GM18511 (cell line): ENCODE results near the gene RFX3.

Source experiments
- ATAC-seq: cut with Tn5 transposase; IDR thresholded peaks from one replicate; pipeline ENCODE4 v1.9.1; 2021; ENCODE audit warnings: mild to moderate bottlenecking, moderate library complexity; ENCODE audit not compliant: unreplicated experiment

The RFX3 gene

DNA sequence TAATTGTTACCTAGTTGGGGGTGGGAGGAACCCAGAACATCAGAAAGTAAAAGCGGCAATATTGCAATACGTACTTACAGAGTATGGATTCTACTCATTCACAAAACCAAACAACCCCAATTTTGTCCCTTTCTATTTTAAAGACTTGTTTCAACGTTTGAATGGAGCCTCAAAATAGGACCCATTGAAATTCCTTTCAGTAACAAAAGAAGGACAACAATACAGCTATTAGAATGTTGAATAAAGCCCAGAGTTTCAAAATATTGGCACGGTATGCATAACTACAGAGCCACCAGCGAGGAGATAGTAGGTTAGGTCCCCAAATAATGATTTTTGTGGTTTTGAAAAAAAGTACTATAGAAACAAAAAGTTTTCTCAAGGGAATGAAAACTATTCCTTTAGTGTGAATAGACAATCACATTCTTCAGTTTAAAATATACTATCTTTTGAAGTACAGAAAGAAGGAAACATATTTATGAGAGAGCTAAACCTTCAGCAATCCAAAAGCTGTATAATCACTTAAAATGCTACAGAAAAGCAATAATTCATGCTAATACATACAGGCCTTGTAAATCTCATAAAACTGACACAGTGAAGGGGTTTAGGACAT is 235.5 kb downstream of the RFX3 start:
- no peak for ATAC-seq

DNA sequence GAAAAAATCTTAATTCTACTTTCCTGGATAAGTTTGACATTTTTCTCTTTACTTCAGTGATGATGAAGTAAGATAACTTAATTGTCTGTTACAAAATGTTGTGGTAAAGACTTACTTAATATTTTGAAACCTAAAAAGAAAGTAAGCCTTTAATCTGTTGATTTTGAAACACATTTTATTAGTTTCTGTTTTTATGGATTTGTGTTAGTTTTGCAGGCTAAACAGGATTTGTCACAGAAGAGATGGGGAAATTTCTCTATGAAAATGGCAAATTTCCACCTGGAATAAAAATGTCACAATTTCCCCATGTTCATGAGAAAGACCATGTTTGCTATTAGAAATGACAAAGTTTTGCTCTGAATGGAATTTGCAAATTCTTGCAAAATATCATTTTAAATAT is 237.1 kb downstream of the RFX3 start:
- ATAC-seq = no peak

DNA sequence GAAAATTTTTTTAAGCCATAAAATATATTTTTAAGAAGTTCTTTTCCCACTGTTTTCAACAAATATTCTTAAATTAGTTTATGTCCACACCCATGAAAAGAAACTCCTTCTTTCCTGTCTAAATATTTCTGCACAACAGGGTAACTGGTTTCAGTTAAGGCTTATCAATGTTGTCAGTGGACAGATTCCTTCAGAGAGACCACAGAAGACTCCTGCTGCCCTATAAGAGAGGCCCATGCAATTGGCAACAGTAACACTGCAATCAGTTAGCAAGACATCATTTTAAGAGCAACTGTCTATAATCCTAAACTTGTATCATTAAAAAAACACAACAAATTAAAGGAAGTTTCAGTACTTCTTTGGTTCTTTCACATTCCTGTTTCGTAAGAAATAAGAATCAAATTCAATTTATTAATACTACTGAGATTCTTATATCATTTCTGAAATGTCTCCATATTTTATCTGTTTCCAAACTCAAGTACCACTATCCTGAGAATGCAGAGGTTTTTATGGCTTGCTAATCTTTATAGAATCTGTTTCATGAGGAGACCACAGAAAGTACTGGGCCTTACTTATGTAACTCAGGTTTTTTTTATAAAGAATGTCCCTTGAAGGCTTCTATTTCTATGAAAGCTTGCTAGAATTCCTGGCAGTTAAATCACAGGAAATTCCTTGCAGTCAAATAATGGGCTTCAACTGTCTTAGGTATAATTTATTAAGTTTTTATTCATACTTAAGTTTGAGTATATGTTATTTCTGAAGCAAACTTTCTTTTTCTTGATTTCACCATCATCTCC is 240.2 kb downstream of the RFX3 start:
- no peak for ATAC-seq

DNA sequence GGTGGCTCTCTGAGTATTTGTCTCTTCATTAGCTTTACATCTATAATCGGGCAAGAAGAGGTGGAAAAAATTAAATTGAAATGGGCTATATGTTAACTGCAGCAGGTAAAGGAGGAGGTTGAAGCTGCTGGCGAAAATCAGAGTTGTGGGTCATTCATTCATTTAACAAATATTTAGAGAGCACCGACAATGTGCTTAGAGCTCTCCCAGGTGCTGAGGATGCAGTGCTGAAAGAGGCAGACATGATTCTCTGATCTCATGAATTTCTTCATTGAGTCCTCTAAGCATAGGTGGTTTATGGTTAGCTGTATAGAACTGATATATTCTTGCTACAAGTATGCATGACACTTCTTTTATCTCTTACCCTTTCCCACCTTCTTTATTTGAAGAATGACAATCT is 243.4 kb downstream of the RFX3 start:
- ATAC-seq = no peak

DNA sequence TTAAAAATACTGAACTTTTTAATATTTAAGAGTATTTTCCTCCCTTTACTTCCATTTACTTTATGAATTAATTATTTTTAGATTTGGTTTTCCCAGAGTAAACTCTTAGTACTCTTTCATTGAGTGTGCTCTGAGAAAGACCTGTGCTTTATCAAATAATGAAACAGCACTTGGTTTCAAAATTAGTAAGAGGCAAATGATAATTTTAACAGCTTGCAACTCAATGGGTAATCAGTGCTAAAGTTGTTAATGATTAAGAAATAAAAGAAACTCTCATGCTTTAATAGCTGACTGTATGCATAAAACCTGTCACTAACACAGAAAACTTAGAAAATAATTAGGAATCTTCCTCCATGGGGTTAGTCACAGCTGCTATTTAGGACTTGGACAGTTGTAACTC is 244.4 kb downstream of the RFX3 start:
- ATAC-seq = peak; percentile 84

DNA sequence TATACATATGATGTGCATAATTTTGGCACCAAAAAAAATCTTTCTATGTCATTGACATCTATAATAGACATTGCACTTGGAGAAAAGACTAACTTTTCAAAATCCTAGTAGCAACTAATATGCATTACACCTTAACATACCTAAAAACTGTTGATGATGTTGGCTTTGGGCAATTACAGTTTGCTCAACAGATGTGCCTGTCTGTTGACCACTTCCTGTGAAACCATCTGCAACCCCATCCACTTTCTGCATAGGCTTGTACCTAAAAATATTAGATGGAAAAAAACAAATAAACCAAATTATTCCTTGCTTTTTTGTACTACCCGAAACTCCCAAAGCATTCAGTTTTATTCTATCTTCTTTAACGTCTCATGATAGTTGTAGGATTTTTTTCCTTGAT is 248.6 kb downstream of the RFX3 start:
- no peak for ATAC-seq

DNA sequence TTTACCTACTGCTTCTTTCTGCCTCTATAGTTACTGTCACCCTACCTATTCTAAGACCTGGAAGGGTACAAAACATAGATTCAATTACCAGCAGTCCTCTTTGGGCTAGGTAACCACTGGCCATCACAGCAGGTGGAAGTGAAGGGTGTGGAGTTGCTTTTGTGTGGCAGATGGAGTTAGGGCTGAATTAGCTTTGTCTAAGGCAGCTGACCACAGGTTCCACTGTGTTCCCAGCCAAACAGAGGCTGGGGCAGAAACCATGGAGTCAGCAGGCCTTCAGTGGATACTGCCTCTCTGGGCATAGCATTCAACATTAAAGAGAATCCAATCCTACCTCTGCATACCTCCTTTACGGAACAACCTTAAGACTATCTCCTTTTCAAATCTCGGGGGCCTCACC is 254.2 kb downstream of the RFX3 start:
- ATAC-seq = no peak

DNA sequence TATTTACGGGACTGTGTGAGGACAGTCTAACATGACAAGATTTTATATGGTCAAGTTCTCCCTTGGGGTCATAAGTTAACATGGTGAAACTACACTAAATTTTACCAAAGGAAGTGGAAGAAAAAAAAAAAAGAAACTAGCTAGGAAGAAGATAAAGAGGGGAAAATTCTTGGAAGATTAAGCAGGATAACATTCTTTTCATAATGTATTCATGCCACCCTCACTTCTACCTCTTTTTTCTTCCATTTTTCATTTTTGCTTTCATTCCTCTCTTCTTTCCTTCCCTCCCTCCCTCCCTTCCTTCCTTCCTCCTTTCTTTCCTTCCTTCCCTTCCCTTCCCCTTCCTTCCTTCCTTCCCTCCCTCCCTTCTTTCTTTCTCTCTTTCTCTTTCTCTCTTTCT is 254.6 kb downstream of the RFX3 start:
- ATAC-seq = no peak

DNA sequence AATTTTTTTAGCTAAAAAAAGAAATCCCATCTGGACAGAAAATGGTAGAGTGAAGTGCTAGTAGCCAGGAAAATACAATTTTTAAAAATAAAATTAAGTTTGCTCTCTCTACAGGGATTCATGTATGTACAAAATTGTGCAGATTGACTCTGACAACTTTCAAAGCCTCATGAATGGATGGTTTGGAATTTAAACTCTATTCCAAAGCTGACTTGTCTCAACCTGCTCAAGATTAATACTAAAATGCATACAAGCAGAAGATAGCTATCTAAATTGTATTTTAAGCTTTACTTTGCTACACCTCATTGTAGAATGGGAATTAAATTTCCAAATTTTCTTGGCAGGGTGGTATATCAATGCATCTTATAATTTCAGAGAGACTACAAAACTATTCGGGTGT is 257.6 kb downstream of the RFX3 start:
- ATAC-seq = no peak

DNA sequence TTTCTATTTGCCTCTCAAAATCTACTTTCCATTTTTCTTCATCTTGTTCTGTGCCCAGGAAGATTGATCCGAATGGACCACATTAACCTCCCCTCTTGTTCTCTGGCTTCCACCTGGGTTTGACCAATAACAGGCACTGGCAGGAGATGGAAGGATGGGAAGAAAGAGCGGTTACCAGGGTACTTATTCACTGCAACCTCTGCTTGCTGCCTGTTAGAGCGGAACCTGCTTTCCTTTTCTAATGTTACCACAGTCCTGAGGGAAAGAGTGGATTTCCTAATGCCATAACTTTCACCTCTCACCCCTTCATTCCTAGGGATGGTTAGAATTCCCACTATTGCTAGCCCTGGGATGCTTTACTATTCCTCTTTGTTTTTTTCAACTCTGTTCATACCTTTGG is 262.1 kb downstream of the RFX3 start:
- no peak for ATAC-seq

DNA sequence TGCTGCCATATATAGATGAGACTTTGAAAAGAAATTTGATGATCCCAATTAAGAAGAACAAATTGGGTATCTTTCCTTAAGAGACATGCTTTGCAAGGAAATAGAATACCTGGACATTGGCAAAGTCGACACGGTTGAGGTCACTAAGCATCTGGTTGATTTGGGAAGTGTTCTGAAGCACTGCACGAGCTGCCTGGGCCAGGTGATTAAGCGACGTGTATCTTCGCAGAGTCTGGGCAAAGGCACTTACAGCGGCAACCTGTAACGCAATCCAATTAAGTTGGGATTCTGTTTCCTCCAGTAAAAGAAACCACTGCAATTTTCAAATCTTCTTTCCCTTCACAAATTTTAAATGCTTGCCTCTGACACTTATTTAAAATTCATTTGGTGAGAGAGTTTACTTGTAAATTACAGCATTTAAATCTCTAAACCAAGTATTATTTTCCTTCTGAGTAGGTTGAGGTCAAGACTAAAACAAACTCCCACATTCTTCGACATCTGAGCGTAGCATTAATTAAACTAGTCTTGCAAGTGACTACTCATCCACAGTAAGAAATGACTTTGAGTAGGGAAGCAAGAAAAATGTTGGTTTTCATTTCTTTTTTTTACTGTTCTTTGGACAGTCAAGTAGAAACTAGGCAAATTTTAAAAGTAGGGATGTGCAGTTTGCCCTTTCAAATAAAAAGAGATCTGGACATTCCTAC is 262.8 kb downstream of the RFX3 start:
- no peak for ATAC-seq

DNA sequence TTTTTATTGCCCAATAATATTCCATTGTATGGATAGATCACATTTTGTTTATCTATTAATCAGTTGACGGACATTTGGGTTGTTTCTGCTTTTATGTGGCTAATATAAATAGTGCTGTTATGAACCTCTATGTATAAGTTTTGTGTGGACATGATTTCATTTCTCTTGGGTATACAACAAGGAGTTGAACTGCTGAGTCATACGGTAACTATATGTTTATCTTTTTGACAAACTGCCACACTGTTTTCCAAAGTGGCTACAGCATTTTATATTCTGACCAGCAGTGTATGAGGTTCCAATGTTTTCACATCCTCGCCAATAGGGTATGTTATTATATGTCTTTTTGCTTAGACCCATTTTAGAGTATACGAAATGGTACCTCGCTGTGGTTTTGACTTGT is 264.3 kb downstream of the RFX3 start:
- no peak for ATAC-seq

DNA sequence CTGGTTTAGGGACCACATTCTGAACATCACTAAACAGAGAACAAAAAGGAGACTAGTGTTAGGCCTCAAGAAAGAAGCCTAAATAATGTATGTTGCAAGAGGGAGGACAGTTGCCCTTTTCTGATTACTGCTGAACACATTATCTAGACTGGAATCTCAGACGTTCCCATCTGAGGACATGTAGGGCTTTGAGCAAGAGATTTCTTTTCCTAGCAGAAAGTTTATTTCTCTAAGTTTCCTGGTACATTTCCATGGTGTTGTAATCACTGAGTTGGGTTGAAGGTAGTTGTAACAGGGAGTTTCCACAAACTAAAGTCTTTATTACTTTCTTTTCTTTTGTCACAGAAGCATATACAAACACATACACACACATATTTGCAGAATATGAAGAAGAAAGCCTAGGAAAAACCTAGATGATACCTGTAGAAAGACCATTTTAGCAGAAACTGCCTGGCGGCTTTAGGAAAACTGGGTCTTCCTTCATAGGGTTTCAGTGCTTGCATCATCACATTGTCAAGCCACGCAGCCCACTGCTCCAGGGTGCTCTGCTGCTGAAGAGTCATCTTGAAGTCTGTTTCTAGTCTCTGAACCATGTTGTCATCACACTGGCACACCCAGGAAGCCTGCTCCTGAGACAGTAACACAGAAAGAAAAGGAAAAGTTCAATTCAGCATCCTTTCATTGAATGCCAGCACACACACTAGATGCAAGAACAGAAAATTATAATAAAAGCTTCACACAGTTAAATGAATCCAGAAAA is 269.1 kb downstream of the RFX3 start:
- ATAC-seq = no peak

DNA sequence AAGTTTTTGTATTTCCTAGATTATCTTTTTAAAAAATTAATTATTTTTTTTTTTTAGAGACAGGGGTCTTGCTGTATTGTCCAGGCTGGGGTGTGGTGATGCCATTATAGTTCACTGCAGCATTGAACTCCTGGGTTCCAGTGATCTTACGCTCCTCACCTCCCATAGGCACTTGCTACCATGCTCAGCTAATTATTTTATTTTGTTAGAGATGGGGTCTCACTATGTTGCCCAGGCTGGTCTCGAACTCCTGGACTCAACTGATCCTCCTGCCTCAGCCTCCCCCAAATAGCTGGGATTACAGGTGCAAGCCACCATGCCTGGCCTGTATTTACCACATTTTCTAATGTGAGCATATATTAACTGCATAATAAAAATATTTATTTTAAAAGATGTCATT is 274.5 kb downstream of the RFX3 start:
- no peak for ATAC-seq

DNA sequence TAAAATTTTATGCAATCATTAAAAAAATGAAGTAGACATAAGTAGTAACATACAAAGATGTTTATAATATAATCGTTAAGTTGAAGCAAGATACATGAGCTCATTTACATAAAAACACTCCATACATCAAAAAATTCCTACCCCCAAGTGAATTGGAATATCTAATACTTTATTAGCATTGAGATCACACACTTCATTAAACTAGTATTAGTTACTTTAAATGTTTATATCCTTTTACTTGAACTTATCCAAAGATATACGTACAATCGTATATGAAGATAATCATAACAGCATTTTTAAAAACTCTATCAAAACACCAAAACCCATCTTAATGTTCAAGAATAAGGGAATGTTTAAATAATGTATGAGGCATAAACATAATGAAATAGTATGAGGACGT is 275.1 kb downstream of the RFX3 start:
- ATAC-seq = no peak

DNA sequence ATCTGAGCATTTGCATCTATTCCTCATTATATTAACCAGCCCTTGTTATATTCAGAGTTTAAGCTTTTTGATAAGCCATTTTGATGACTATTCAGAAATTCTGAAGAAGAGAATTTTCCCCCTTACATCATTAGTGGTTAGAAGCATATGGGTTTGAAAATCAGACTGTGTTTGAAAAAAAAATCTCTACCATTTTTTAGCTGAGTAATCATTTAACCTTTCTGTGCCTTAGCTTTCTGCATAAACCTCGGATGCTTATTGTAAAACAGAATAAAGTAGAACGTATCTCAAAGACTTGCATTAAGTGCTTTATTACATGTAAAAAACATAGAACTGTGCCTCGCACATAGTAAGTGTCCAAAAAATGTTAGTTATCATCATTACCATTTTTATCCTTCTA is 278.6 kb downstream of the RFX3 start:
- ATAC-seq = no peak

DNA sequence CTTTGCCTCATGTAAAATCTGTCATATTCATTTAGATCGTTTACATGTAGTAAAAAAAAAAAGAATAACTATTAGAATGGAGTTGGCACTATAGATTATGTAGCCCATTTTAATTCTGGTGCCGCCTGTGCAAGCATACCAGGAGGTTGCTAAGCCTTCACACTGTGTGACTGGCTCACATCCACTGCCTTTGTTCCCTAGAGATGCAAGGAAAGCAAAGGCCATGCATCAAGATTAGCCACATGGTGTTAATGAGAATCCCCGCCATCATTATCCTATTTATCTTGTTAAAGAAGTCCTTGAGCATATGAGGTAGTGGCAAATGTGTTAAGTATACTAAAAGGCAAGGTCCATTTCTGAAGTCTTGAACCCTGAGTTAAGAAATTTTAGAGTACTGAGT is 279.6 kb downstream of the RFX3 start:
- ATAC-seq = no peak

DNA sequence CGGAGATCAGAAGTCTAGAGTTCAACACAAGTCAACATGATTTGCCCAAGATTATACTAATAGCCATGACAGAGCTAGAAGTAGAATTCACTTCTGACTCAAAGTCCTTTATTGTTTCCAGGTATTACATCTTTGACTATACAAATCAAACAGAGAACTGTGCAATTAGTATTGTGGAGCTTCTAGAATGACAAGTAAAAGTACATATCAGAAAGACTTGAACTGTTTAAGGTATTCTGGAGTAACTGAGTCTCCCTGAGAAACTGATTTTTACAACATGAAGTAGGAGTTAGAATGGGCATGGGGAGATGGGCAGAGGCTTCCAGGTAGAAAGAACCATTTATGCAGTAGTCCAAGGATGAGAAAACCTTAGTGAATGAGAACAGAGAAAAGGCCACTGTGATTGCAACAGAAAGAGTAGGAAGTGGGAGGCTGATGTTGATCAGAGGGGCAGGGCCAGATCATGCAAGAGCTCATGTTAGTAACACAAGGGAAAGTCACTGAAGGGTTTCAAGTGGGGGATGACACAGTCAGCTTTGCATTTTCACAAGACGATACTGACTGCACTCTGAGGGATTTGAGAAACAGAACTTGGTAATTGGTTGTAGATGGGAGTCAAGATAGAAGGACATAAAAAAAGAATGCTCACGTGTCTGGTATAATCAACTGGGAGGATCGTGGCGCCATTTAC is 280.7 kb downstream of the RFX3 start:
- ATAC-seq = peak; percentile 47

DNA sequence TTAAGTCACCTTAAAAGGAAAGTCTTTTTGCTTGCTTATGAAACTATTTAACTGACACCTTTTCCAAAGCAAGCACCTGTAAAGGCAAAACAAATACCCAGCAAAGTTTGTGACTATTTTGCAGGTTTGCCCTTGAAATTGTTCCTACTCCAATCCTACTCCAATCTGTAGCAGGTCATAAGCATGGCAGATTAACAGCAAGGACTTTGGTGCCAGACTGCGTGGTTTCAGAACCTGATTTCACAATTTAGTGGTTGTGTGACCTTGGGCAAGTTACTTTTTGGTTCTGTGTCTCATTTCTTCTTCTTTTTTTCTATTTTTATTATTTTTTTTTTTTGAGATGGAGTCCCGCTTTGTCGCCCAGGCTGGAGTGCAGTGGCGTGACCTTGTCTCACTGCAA is 282.1 kb downstream of the RFX3 start:
- no peak for ATAC-seq

DNA sequence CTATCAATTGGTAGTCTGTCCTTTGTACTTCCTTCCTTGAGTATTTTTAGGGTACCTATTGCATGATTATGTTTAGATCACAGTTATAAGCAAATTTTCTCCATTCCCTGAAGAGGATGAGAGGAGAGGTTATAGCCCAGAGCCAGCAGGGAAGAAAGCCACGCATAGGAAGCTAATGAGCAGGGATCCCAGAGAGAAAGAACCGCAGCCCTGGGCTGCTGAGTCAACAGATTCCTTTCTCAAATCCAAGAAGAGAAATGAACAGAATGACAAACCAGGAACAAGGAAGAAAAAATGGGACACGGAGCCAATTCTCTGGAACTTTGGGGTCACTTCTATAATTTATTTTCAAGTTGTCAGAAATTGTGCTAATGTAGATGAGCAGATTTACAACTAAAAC is 284.5 kb downstream of the RFX3 start:
- ATAC-seq = no peak
